Anterior cingulate cortex (tissue), 58 donors: ENCODE measurements around the gene CACNA1B.
"Not testable (repeated sequence)": the region's sequence is repeated elsewhere in the genome, so short reads cannot be mapped to it uniquely, and the experiment has no call there.

Experiments
- DNase-seq, 58 donors: peaks; one replicate each; lab custom pipeline; 2025; lab: John Stamatoyannopoulos, UW

Gene CACNA1B

GRCh38 chr9:138009016-138009802 lies 131.6 kb downstream of the CACNA1B start:
- no peak for DNase-seq

GRCh38 chr9:138009803-138010690 lies 132.5 kb downstream of the CACNA1B start:
- DNase-seq = no peak

- no peak for DNase-seq
These were observed 133.3 kb downstream of the CACNA1B start for GRCh38 chr9:138010861-138011260.

GRCh38 chr9:138011951-138012500 lies 134.4 kb downstream of the CACNA1B start:
- no peak for DNase-seq

GRCh38 chr9:138013273-138013672 lies 135.7 kb downstream of the CACNA1B start:
- no peak for DNase-seq

GRCh38 chr9:138013836-138014562 lies 136.4 kb downstream of the CACNA1B start:
- DNase-seq = no peak

GRCh38 chr9:138014563-138014945 lies 137.0 kb downstream of the CACNA1B start:
- no peak for DNase-seq

- DNase-seq = no peak
These were observed 137.6 kb downstream of the CACNA1B start for GRCh38 chr9:138015021-138015829.

GRCh38 chr9:138016406-138017187 lies 139.0 kb downstream of the CACNA1B start:
- DNase-seq = no peak

- no peak for DNase-seq
These were observed 139.6 kb downstream of the CACNA1B start for GRCh38 chr9:138017200-138017599.

GRCh38 chr9:138019514-138019913 lies 141.9 kb downstream of the CACNA1B start:
- DNase-seq = not testable (repeated sequence)

- DNase-seq = no peak
These were observed 142.7 kb downstream of the CACNA1B start for GRCh38 chr9:138020120-138020794.

- DNase-seq = no peak
These were observed 143.2 kb downstream of the CACNA1B start for GRCh38 chr9:138020795-138021182.

GRCh38 chr9:138021251-138022056 lies 143.9 kb downstream of the CACNA1B start:
- no peak for DNase-seq

- no peak for DNase-seq
These were observed 144.6 kb downstream of the CACNA1B start for GRCh38 chr9:138022121-138022741.

- DNase-seq = no peak
These were observed 145.3 kb downstream of the CACNA1B start for GRCh38 chr9:138022756-138023393.
